ENCODE data around the gene ZNF253.
A peak's percentile ranks its signal among the peaks of the same experiment; 100 is the strongest.
"Not testable (repeated sequence)": the region's sequence is repeated elsewhere in the genome, so short reads cannot be mapped to it uniquely, and the experiment has no call there.

ZNF253 gene

GRCh38 chr19:19900139-19900728, 34.6 kb downstream of the ZNF253 start:
- peak; percentile 75 for DNase-seq

- DNase-seq: peak; percentile 92
Observed at GRCh38 chr19:19900729-19901444, 35.2 kb downstream of the ZNF253 start, which contains the start of gene ZNF93. Gene ZNF93, plus strand, starts transcription at chr19:19900946. Its CDS starts 143 bp downstream, at chr19:19901089.

GRCh38 chr19:19907551-19907950, 41.9 kb downstream of the ZNF253 start:
- not testable (repeated sequence) for DNase-seq

GRCh38 chr19:19909654-19910053, 44.0 kb downstream of the ZNF253 start:
- DNase-seq: no peak

- DNase-seq: no peak
Observed at GRCh38 chr19:19911150-19911549, 45.5 kb downstream of the ZNF253 start.

DNA sequence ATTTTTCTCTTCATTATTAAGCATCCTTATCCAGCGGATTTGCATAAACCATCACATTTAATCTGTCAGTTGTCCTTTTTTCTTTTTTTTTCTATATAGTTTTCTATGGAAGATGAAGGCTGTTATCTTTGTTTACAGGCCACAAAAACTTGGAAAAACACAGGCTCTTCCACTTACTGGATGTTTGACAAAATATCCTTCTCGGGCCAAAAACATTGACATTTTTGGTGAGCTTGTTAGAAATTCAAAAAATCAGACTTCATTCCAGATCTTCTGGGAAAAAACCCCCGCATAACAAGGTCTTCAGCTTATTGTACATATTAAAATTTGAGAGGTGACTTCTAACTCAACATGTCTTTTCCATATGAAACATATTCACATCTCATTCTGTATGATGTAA, 48.9 kb downstream of the ZNF253 start:
- no peak for DNase-seq

- not testable (repeated sequence) for DNase-seq
Observed at GRCh38 chr19:19930417-19930816, 64.7 kb downstream of the ZNF253 start.

GRCh38 chr19:19933432-19934314, 68.0 kb downstream of the ZNF253 start:
- DNase-seq: not testable (repeated sequence)

GRCh38 chr19:19937403-19937802, 71.7 kb downstream of the ZNF253 start:
- DNase-seq: no peak

GRCh38 chr19:19938449-19938848, 72.8 kb downstream of the ZNF253 start:
- DNase-seq: no peak

DNA sequence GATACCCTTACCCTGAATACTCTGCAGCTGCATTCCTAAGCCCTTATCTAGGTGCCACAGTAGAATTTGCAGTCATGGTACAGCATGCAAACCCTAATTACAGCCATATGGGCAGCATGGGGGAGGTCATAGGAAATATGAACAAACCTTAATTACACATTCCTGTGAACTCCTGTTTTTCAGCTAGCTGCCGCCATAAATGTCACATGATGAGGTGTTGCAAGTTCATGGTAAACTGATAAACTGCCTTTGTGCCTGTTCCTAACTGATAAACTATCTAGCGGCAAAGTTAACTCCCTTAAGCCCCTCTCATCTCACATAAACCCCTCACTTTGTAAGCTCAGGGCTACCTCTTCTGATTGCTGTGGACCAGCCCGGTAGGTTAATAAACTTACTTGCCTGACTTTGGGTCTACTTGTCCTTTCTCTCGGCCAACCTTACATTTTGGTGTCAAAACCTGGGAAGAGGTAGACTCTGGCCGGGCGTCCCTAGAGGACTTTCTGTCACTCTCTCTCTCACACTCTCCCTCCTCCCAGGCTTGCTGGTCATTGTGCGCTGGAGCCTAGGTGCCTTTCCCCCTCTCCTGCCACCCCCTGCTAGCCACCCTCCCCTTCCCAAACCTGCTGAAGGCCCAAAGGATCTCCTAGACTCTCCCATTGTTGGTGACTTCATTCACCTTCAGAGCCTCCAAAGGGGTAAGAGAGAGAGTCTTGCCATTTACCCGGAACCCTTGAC, 78.3 kb downstream of the ZNF253 start:
- no peak for DNase-seq

Data from KG1 (cell line).